Hematopoietic multipotent progenitor cell treated with erythropoietin and hydrocortisone succinate and interleukin-3 and kit ligand, for 4 days (in vitro differentiated cells): ENCODE data around the gene ZRANB1.

ENCODE experiments used
- DNase-seq: peaks from one replicate; pipeline ENCODE4 v3.0.0-alpha.2; 2015

ZRANB1 gene

DNA sequence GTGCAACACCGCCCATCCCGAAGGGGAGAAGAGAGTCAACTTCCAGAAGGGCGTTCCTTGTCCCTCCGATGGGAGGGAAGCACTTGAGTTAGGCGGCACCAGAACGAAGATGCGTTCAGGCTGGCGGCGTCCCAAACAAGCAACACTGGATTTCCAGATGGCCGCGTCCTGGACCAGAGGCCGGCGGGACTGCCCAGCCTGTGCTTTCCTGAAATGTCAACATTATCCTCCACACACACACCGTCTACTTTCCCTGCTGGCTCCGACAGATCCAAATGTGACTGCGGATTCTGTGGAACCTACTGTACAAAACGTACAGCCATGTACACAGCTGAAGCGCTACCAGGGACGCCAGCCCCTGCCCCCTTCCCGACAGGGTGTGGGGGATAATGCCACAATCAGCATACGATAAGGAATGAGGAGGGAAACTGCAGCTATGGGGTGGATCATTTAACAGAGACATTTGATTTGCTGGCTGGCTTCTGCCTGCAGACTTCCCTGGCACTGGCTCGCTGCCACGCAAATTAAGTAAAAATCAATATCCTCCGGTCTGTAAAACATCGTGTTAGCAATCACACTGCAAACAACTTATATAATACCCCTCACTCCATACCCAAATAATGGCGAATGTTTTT, 82.1 kb downstream of the ZRANB1 start:
- DNase-seq = no peak

DNA sequence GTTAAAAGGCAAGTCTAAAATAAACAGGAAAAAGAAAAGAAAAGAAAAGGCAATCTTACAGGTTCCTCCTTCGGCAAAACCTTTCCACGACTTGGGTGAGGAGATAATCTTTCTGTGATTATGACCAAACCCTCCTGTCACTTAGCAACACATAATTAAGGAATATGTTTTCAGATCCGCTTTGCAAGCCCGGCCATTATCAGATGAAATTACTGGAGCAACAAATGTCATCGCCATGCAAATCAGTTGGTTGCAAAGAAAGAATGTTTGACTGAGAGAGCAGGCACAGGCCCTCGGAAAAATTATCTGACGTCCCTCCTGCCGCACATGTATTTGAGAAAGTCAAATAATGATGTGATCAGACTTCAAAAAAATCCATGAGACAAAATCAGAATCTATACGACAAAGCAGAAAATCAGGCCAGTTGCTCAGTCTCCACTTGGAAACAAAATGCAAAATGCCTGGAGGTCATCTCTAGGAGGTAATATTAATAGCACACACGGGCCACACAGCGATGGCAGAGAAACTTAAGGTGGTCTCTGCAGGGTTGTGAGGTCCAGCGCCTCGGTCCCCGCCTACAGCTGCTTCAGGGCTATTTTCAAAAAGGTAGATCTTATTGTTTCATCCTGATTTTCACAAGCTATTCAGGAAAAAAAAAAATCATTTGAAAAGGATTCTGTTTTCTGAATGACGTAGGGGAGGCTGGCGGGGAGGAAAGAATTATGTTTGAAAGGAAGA, 82.7 kb downstream of the ZRANB1 start:
- no peak for DNase-seq

DNA sequence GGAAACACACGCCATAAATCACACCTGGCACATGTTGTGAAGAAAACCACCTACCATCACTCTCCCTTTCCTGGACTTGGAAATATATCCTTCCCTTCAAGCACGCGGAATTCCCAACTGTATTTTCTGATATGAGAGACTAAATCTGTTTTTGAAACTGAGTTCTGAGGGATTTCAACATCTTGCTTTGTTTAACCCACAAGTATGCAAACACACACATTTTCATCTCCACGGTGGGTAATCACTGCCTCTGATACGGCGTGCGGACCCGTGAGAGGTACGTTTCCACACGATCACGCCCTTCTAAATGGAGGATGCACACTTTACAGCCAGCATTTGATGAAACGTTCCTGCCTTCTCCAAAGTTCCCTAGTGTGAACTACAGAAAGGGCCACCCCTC, 83.4 kb downstream of the ZRANB1 start:
- no peak for DNase-seq

DNA sequence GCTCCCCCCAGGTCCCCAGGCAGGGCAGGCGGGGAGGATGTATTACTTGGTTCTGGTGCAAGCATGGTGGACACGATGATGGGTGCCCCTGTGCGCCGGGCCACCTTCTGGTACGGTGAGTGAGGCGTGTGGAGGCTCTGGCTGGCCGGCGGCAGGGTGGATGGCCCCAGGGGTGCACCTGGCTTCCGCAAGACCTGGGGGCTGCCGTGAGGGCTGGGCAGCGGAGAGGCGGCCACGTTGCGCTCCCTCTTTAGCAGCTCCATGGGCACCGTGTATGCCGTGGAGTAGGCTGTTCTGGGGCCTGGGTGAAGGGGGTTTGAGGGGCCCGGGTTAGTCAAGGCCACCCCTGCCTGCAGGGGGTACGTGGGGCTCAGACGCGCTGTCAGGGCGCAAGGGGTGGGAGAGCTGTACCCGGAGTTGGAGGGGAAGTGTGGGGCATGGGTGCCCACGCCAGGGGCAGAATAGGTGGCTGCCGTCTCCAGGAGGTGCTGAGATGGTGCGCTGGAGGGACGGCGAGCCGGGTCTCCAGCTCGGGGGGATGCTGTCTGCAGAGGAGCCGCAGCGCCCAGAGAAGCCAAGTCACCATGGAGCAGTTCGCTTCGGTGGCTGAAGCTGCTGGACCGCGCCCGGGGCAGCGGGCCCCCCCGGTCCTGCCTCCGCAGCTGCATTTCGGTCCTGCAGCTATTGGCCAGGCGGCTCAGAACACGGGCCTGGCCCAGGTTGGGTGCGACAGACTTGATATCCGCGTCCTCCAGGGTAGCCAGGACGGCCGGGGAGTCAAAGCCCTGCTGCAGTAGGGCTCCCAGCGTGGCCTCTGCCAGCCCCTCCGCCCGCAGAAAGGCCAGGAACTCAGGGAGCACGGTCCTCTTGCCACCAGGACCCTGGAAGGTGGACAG, 84.4 kb downstream of the ZRANB1 start:
- no peak for DNase-seq

DNA sequence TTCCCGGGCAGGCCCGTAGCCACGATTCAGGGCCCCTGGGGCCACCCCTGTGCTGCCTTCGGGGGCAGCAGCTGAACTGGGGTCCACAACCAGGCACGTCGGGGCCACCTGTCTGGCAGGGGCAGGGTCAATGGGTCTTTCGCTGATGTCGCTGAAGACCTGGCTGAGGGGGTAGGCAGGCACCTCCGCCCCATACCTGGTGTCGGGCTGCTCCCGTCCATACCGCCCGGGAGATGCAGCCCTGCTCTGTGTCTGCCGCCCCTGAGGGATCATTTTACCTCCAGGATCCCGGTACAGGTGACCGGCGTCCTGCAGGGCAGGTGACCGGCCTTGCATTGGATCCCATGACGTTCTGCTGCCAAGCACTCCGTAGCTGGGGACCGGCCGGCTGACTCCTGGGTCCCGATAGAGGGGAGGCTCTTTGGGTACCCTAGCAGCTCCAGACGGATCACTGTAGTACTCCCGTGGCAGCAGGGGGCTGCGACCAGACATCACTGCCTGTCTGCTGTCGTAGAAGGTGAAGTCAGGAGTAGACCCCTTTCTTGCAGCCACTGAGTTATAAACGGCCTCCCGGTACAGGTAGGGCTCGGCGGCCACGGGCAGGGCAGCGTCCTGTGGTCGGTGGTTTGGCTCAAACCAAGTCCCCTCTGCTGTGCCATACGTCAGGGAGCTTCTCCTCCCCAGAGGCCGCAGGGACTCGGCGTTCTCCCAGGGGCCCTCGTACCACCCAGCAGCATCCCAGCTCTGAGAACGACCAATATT, 85.2 kb downstream of the ZRANB1 start:
- DNase-seq = no peak

DNA sequence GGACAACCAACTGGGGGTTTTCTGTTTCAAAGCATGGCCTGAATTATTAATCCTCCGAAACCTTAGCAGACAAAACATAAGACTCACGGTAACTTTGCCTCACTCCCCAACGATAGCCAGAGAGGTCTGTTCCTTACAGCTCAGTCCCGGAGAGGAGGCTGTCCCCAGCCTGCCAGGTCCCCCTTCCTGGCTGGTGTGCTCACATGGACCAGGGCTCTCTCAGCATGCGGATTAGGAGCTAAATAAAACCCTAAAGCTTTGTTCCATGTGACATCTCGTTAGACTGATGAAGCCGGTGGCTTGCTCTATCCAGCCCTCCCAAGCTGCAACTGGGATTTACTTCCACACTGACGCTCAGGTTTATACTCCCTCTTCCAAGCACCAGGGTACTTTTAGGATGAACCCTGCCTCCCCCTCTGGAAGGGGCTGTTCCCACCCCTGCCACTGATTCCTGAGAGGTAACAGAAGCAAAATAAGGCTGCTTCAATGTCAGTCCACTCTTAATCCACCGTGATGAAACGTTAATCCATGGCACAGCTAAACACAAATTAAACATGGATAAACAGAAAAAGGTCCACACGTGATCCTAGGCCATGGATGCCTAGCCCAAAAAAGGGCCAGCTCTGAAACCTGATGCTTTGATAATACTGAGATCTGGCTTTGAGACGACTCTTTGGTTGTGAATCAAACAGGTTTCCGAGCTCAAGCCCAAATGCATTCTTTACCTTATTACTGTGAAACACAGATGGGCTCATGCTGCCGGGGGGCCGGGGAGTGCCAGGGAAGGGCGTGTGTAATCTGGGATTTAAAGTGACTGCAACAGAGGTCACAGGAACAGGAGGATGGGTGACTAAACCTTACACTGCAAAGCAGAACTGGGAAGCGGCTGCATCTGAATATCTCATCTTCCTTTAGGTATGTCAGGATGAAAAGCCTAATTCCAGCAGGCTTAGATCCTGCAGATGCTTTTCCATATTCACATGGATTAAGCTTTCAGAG, 86.2 kb downstream of the ZRANB1 start:
- no peak for DNase-seq

DNA sequence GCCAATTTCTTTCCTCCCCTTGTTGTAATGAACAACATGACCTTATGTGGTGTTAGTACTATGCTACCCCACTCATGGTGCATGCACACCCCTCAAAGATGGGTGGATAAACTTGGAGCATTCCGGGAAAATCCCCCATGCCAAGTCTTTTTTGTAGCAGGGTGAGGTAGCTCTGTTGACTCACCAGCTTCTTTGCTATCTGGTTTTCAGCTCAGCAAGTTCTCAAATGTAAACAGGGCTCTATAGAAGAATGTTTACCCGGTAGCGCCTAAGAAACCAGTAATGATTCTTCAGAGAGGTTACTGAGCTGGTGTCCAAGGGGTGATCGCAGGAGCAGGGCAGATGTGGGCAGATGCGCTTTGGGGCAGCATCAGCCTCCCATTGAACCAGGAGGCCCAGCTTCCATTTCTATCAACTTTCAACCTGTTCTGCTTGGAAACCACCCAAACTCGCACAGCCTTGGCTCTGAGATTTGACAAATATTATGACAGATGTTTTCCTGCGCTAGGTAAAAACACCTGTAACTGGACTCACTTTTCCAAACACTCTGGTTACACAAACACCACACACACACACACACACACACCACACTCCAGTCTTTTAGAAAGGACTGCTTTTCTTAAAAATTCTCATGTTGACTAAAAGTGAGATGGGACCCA, 87.8 kb downstream of the ZRANB1 start:
- DNase-seq = no peak

DNA sequence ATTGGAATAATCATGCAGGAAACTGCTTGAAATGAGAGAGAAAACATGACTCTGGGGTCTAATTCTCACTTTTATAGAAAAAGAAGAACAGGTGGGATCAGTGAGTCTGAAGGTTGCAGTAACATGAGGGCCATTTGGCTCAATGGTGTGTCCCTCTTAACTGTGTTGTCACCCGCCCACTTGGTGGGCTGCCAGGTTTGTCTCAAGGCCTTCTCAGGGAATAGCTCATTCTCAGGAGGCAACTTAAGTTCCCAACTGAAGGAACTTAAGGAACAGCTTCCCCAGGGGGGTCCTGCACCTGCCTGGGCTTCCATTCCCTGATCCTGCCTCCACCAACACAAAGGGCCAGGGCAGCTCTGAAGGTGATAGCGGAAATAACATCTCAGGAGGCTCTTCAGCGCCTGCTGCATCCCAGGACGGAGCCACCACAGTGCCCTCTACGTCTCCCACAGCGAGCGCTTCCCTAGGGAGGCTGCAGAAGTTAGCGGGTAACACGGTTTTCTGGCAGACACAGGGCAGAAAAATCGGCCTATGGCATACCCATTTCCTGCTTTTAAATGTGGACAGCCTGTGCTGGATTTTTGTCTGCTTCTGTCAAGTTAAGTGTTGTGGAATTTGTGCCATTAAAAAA, 88.8 kb downstream of the ZRANB1 start:
- no peak for DNase-seq

DNA sequence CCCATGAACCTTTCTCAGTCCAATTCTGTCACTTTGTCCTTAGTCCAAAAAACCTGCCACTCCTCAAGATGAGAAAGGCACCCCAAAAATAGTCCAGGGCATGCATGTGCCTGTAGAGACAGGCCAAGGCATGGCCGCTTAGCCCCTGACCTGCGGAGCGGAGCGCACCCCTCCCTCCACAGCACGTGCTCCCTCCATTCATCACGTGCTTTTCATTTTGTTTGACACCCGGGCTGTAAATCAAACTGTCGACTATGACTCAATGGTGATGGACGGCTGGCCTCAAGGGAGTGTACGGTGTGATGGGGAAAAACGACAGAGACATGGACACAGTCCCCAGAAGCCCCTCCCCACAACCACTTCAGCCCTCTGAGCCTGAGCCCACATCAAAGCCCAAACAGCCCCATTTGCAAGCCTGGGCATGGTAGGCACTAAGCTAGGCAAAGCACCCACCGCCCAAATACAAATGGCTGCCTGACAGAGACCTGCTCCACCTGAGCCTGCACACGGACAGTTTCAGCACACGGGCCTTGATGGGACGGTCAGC, 90.6 kb downstream of the ZRANB1 start:
- DNase-seq = no peak

DNA sequence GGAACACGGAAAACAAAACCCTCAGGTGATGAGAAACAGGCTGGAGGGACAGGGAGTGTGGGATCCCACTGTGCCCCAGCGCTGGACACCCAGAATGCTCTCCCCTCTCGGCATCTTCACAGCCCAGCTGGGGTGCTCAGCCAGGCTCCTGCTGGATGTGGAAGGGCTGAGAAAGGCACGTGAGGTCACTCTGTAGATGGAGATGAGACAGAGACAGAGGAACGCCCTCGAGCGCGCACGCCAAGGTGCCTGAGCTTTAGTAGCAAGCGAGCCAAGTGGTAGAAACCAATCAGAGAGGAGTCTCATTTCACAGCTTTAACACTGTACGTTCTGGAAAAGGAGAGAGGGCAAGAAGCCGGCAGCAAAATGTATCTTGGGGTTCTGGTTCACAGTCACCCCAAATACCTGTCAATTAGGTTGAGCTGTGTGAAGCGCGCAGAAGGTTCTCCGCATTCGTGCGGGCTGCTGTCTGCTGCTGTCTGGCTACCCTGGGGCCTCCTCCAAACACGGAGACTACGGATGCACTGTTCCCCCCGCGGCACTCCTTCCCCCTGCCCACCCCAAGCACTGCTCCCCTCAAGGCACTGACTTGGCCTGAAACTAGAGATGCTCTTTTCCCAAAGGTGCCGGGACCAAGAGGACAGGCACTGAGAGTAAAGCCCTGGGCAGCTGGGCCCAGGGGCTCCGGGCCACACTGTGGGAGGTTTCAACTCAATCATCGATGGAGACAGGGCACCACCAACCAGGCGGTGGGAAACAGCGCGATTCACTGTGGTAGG, 91.4 kb downstream of the ZRANB1 start:
- no peak for DNase-seq

DNA sequence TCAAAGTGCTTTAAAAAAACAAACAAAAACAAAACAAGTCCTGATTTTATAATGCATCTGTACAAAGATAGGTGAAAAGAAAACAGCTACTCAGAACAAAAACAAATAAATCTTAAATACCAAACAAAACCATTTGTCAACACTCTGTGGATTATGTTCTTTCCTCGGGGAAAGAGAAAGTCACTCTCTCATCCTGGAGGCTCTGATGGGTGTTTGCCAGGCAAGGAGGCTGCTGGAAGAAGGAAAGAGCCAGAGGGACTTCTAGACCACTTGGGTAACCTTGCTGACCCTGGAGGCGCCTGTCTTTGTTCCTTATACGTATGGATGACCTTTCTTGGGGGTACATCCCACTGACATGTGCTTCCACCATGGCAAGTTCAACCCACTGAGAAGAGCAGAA, 92.8 kb downstream of the ZRANB1 start:
- no peak for DNase-seq

DNA sequence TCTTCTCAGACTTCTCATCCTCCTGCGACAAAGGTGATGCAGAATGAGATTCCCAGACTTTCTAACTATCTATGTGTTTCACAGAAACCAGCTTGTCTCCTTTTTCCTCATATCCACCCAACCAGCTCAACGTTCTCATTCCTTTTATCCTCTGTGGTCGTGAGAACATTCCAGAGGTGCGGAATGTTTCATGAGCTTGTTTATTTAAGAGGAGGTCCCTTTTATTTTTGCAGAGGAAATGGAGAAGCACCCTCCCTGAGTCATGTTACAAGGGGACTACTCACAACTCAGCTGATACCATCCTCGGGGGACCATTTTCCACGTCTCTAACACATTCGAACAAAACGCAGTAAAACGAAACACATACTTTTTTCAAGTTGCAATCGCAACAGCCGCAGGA, 93.2 kb downstream of the ZRANB1 start:
- no peak for DNase-seq

DNA sequence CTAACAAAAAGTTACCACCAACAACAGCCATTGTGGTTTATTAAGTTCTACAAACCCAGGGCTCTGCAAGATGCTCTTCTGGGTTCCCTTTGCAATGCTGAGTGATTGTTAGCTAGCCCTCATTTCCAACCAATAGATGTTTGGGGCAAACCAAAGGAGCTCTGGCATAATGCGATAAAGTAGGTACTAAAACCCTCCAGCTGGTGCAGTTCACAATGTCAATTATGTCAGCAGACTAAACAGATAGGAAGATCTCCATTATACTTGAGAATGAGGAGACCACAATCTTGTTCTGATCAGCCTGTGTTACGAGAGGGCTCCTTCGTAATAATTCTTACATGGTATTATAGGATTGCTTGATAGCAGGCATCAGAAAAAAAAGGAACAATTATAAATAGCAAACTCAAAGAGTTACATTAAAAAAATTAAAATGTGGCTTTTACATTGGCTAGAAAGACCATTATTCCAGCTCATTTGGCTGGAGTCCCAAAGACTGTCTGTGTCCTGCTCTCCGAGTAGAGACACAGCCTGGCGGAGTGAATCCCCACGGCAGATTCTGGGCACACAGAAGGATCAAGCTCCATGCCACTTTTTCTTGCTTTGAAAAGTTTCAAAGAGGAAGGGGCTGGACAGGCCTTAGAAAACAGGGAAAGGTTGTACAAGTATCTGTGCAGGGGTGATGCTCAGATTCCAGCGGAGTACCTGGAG, 93.8 kb downstream of the ZRANB1 start:
- DNase-seq = no peak

DNA sequence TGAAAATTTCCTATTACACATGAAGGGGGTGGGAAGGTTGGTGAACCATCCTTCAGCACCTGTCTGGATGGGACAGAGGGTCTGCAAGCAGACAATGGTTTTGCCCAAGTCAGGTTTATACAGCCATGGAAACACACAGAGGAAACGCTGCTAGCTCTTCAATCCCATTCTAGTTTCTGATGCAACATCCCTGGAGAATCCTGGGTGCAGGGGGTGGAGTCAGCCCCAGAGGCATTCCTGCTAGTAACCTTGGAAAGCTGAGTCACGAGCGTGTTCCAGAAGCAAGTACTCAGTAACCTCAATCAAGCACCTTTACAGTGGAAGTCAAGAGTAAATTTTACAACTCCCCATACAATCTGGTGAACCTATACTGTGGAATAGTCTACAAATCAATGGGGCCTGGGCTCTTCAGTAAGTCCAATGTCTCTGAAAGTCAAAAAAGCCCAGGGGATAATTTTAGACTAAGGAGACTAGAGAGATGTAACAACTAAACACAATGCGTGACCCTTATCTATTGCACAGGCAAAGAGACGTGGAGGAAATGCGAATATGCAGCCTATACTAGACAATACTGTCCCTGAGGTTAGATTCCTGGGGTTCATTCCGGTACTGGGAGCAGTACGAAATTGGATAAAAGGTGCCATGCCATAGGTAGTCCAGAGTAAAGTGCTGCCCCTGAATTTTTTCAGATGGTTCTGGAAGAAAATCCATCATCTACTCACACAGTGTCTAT, 95.4 kb downstream of the ZRANB1 start:
- no peak for DNase-seq
